T-helper 2 cell (primary cell): ENCODE measurements around the gene PDE10A.
"Not testable (repeated sequence)": the region's sequence is repeated elsewhere in the genome, so short reads cannot be mapped to it uniquely, and the experiment has no call there.

Experiments
- DNase-seq, 5 experiments: peaks; one replicate each; pipeline versions ENCODE4 v3.0.0 to v3.0.0-alpha.2; 2012 to 2022

Gene PDE10A

DNA sequence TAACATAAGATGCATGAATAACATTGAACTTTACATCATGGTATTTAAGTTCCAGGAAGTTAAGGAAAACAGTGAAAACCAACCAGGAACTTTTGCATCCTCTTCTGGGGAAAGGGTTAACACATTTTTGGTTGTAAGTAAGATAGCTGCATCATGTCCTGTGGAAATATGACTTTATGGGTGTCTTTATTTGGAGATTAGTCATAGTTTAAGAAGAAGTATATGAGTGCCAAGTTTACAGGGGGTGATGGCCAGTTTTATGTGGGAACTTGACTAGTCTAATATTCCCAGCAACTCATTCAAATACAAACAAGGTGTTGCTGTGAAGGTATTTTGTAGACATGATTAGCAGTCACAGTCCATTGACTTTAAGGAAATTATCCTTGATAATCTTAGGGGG lies 78.0 kb downstream of the PDE10A start:
- no peak for DNase-seq

DNA sequence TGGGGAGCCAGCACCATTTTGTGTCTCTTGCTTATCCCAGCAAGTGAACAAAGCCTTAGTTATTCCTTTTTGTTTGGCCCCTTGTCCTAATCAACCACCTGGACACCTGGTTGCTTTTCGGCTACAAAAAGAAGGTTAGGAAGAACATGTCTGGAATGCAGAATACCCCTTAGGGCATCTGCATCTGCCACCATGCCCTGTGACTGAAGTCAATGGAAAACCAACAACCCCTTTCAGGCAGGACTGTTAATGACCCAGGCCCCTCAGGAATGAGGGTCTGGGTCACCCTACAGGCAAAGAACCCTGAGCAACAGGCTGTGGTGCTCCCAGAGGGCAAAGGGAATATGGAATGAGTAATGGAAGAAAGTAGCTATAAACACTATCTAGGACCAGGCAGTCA lies 78.5 kb downstream of the PDE10A start:
- DNase-seq = no peak

DNA sequence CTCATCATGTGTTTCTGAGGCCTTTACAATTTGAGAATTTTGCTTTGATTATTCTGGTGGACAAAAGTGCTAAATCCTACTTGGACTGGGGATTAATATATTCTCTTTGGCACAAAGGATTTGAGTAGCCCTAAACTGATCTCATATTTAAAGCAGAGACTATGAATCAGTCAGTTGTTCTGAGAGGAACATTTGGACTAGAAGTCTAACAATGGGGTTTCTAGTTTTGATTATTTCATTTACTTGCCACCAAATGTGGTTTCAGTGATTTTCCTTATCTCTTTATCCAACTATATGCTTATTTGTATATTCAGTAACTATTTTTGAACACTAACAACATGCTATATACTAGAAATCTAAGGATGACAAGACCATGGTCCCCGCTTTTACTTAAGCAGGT lies 81.4 kb downstream of the PDE10A start:
- DNase-seq = no peak

DNA sequence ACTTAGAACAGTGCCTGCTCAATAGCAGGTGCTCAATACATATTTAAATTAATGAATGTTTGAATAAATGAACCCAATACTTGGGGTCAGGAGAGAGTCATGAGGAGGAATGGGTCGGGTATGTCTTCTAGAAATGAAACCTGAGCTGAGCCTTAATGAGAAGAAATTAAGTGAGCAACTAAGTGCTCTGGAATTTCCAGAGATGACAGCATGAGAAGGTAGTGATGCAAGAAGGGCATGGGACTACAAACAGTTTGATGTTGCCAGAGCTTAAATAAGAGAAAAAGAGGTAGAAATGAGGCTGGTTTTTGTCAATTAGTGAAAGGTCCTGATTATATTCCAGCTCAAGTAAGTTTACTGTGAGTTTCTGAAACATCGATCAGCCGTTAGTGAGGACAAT lies 82.9 kb downstream of the PDE10A start:
- no peak for DNase-seq

DNA sequence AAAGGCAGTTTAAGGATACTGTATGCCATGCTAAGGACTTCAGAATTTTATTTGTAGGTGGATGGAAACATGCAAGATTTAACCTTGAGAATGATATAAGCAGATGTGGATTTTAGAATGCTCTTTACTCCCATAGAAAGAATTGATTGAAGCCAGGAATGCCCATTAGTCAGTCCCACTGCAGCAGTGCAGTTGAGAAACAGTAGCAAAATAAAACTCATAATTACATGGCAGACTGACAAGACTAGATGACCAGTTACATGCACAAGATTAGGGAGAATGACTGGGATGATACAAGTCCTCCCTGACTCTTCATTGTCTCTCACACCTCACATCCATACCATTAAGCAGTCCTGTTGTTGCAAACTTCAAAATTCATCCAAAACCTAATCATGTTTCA lies 83.9 kb downstream of the PDE10A start:
- no peak for DNase-seq

DNA sequence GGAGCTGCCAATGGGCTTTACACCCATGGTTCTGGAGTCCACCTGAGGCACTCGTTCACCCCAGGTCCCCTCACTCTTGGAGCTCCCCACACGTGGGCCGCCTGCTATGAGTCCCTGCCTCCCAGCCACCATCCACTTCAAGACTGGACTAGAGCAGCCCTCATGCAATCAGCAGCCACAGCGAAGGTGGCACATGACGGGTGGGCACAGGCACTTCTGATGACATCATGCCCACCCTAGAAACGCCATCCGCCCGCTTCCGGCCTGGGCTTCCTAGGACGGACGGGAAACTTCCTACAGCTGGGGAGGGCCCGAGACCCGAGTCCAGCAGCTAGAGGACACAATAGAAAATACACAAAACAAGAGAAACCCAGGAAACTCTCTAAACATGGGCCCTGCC lies 85.5 kb downstream of the PDE10A start:
- no peak for DNase-seq

DNA sequence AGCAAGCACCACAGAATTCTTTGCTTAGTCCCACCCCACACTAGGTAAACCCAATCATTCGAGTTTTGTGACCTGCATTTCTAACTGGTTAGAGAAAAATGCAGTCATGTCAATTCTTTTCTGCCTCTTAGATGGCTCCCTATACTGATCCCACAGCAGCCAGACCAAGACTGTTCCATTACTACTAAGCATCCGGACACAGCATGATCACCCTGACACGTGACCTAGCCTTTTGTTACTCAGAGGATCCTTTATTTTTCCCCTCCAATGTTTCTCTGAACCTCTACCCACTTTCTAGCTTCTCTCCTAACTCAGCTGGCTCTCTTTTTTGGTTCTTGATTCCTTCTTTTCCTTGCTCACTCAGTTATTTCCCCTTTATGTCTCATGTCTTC lies 87.9 kb downstream of the PDE10A start:
- no peak for DNase-seq

DNA sequence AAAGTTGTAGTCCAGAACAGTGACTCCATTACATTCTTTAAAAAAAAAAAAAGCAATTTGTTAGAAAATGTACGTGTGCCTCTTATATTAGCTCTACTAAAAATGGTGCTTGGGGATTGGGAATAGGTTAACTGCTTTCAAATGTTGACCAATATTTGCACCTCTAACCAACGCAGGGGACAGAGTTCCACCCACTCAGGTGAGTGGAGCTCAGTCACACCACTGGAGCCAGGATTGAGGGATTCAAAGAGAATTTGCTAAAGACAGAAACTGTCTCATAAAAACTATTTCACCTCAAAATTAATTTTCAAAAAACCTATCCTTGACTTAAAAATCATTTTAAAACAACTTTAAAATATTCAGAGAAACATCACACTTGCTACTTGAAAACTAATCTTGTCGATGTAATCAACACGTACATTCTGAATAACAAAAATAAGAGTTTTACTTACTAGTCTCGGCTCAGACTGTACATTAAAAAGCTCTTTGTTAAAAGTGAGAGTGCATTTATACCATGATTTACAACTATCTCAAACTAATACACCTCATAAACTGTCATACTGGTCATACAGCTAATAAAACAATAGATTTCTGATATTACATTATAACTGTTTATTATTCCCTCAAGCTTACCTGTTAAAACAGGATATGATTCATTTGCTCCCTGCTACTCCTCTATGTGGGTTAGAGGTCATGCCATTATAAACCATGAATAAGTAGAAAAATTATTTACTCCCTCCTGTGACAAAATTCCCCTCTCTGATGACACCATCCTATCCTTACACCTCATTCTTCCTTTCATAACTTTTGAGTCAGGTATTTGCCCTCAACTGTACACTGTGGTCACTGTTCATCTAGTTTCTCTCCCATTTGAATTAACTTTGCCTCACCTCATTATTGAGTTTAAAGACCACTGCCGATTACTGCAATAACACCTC lies 88.6 kb downstream of the PDE10A start:
- DNase-seq = no peak

DNA sequence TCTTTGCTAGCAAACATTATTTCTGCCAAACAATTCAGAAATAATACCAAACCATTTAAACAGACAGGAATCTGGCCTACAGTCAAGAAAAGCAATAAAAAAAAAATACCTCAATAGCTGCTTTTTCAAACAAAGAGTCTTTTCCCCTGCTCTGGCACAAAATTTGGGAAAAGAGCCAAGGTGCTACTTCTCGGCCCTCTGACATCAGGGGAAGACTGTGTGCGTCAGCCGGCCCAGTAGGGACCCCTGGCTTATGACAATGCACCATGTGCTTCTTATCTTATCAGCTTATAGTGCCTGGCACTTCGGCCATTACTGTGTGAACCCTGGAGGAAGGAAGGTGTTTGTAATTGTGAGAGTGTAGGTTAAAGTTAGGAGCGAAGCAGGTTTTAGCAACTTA lies 89.4 kb downstream of the PDE10A start:
- DNase-seq = no peak

DNA sequence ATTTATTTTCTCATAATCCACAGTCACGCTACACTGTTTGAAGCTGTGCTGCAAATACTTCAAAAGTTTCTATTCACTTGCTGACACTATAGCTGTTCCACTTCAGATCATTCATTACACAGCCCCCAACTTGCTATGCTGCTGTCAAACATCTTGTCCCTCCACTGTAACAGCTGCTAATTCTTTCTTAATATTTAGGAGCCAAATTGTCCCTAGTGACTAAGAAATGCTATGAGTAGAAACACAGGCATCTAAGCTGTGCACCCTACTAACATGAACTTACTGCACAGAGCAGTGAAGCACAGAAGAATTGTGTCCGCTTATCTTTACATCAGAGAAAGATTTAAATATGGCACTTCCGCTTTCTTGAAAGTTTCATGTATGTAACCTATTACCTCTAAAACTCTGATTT lies 91.3 kb downstream of the PDE10A start:
- DNase-seq = peak in 1 of 5 experiments; percentile 27

DNA sequence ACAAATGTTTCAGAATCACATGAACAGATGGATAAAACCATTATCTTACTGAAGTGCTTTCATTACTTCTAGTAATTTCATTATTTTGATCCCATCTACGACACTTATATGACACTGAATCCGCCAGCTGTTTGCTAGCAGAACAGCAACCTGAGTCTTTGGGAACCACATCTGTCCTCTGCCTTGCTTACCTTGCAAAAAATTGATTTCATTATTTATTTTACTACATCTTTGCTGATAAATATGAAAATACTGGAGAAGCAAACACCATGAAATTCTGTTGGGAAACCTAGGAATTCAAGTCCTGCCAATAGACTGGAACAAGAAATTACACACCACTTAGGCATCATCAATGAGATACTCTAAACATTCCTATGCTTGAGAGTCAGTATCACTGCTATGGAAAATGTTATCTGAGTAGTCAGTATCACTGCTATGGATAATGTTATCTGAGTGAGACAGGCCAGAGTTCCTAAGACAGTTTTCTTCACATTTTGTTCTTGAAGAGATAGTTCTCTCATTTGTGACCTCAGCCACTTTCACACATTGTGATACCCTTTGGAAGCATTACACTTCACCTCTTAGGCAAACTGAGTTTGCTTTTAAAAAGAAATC lies 91.9 kb downstream of the PDE10A start:
- DNase-seq = no peak

DNA sequence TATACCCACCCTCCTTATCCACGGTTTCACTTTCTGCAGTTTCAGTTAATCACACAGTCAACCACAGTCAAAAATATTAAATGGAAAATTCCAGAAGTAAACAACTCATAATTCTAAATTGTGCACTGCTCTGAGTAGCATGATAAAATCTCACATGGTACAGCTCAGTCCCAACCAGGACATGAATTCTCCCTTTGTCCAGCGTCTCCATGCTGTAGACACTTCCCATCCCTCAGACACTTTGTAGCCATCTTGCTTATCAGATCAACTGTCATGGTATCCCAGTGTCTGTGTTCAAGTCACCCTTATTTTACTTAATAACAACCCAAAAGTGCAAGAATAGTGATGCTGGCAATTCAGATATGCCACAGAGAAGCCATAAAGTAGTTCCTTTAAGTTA lies 94.7 kb downstream of the PDE10A start:
- DNase-seq = no peak

DNA sequence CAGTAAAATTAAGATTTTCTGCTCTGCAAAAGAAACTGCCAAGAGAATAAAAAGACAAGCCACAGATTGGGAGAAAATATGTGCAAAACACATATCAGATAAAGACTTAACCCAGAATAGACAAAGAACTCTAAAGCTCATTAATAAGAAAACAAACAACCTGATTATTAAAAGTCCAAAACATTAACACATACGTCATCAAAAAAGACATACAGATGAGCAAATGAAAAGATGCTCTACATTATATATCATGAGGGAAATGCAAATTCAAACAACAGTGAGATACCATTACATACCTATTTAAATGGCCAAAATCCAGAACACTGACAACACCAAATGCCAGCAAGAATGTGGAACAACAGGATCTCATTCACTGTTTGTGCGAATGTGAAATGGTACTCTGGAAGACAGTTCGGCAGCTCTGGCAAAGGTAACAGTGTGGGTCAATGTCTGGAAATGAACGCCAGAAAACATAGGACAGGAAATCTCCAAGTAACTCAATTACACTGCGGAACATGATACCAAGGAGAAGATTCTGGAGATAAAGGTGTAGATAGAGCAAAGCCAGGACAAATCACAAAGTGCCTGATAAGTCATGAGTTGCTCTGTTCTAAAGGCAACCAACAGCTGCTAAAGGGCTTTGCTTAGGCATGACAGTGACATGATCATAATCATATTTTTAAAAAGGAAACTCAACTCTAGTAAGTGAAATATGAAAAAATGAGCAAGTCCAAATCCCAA lies 96.8 kb downstream of the PDE10A start:
- no peak for DNase-seq

DNA sequence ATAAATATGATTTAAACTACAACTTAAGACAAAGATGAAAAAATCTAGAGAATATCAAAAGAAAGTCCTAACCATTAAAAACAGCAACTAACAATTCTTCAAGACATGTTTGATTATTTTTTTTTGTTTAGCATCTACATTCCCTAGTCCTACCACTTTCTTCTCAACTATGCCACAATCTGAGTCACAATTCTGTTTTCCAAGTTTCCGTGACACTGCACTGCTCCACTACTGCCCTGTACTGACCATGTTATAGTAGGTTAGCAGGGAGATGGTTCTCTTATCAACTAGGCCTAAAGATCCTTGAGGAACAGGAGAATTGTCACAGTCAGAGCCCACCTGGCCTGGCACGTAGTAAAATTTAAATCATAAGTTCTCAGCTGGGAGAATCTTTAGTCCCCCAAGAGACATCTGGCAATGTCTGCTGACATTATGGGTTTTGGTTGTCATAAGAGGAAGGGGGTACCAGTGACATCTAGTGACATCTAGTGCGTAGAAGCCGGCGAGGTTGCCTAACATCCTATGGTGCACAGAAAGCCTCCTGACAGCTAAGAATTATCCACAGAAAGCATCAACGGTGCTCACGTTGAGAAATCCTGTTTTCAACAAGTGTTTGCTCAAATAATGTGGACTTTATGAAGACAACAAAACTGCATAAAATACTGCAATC lies 100.5 kb downstream of the PDE10A start:
- DNase-seq = no peak

DNA sequence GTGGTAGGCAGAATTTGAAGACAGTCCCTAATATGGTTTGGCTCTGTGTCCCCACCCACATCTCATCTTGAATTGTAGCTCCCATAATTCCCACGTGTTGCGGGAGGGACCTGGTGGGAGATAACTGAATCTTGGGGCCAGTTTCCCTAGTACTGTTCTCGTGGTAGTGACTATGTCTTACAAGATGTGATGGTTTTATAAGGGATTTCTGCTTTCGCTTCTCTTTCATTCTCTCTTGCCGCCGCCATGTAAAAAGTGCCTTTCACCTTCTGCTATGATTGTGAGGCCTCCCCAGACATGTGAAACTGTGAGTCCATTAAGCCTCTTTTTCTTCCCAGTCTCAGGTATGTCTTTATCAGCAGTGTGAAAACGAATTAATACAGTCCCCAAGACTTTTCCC lies 103.4 kb downstream of the PDE10A start:
- no peak for DNase-seq

DNA sequence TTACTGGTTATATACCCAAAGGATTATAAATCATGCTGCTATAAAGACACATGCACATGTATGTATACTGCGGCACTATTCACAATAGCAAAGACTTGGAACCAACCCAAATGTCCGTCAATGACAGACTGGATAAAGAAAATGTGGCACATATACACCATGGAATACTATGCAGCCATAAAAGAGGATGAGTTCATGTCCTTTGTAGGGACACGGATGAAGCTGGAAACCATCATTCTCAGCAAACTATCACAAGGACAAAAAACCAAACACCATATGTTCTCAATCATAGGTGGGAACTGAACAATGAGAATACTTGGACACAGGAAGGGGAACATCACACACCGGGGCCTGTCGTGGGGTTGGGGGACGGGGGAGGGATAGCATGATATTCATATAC lies 104.9 kb downstream of the PDE10A start:
- not testable (repeated sequence) for DNase-seq

DNA sequence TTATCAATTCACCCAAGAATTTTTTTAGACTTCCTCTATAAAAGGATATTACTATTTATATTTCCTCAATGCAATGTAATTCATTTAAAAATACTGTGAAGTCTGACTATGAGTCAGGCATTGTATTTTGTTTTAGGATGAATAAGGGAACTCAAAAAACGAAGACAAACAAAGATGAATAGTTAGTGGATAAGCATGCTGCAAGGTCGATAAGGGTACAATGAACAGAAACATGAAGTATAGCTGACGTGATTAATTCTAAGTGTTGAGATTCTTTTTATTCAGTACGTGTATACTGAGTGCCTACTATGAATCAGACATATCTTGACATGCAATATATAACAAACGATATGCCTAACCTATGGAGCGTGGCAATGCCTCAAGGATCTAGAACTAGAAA lies 105.4 kb downstream of the PDE10A start:
- no peak for DNase-seq

DNA sequence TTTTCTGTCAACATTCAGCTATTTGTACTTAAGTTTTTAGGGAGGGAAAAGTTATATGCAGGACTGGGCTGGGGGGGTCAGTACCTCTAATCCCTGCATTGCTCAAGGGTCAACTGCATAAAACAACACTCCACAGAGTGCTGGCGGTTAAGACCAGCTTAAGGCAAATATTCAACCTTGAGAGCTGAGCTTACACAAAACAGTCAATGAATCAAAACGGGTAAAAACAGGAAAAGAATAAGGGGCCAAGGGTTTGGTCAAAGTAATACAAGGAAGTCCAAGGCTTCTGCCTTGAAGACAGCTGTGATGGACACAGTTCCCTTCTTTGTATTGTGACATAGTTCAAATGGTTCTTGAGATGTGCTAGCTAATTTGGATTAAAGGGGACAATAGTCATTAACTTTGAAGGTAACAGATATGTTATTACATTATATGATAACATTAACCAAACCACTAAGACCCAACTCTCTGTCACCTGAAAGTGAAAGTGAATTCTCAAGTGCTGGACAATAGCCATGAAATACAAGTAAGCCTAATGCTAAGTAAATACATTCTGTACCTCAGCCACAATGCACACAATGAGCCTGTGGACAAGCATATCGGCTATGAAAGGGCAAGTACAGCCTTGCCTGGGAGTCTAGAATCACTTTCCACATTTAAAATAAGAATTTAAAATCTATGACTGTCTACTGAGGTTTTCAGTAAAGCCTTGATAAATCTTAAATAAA lies 106.8 kb downstream of the PDE10A start:
- no peak for DNase-seq

DNA sequence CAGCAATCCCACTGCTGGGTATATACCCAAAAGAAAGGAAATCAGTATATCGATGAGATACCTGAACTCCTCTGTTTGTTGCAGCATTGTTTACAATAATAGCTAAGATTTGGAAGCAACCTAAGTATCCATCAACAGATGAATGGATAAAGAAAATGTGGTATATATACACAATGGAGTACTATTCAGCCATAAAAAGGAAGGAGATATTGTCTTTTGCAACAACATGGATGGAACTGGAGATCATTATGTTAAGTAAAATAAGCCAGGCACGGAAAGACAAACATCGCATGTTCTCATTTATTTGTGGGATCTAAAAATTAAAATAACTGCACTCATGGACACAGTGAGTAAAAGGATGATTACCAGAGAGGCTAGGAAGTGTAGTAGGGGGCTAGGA lies 108.4 kb downstream of the PDE10A start:
- DNase-seq = not testable (repeated sequence)

DNA sequence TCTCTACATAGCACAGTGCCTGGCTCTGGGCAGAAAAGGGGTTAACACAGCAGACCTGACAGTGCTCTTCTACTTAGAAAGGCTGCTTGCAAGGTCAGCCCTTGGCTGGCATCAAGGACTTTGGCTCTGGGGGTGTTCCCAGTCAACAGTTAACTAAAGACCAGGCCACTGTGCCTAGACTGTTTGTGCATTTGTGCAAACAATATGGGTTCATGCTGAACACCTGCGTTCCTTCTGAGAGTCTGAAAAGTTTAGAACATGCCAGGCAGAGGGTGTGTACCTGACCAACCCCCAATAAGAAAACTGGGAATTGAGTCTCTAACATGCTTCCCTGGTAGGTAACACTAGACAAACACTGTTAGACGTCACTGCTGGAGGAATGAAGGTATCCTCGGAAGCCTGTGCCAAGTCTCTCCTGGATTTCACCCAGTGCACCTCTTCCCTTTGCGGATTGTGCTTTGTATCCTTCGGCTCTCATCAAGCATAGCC lies 110.7 kb downstream of the PDE10A start:
- no peak for DNase-seq

DNA sequence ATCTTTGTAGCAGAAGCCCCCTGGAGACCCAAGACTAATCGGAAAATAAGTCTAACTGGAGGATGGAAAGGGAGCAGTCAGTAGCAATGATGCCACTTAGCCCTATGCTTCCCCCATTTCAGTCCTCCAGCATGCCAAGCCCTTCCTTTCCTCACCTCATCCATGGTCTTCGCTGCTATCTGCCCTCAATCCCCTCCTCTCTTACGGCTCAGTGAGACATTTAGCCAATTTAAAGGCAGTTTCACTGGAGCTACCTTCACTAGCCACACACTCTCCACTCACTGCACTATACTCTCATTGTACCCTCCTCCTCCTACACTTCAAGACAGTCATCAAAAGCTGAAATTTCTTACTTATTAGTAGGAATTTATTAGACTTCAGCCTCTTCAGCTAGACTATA lies 111.2 kb downstream of the PDE10A start:
- no peak for DNase-seq

DNA sequence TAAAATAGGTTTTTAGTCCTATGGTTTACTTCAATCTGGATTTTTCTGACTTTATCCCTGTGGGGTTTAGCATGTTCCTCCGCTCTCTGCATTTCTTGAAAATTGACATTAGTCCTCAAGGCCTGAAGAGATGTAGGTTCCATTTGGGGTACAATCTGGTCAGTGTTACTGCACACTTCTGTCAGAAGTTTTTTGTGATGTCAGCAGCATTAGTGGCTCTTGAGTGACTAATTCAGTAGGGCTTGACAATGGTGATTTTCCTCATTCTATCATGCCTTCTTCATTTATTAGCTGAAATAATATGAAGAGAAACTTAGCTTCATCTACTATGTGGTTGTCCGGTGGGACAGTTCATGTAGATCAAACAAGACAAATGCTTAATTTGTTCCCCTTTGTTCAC lies 114.6 kb downstream of the PDE10A start:
- no peak for DNase-seq
